Measurements from ENCODE around the gene ZNF277. TPM values are rescaled to one million over a fixed set of nuclear protein-coding genes. Genes with fewer than 3 reads are reported as not detected.
A peak's percentile ranks its signal among the peaks of the same experiment; 100 is the strongest.
"Not testable (repeated sequence)": the region's sequence is repeated elsewhere in the genome, so short reads cannot be mapped to it uniquely, and the experiment has no call there.

ZNF277 gene
- polyA plus RNA-seq, 12 donors: 22.9 to 41.6 (median 28.3) TPM; not detected in 1

- not testable (repeated sequence) for DNase-seq
Observed at GRCh38 chr7:112249967-112250366, 43.5 kb downstream of the ZNF277 start.

- no peak for DNase-seq
Observed at GRCh38 chr7:112252141-112252540, 45.6 kb downstream of the ZNF277 start.

- no peak for DNase-seq
Observed at GRCh38 chr7:112252691-112253090, 46.2 kb downstream of the ZNF277 start.

GRCh38 chr7:112254156-112254555 is 47.7 kb downstream of the ZNF277 start:
- no peak for DNase-seq

GRCh38 chr7:112254709-112255387 is 48.4 kb downstream of the ZNF277 start:
- no peak for DNase-seq

- DNase-seq: no peak
Observed at GRCh38 chr7:112255388-112255720, 48.9 kb downstream of the ZNF277 start.

- no peak for DNase-seq
Observed at GRCh38 chr7:112257073-112257472, 50.6 kb downstream of the ZNF277 start.

GRCh38 chr7:112260911-112261310 is 54.4 kb downstream of the ZNF277 start:
- DNase-seq: no peak

GRCh38 chr7:112262036-112262435 is 55.5 kb downstream of the ZNF277 start:
- no peak for DNase-seq

- DNase-seq: no peak
Observed at GRCh38 chr7:112262855-112263487, 56.5 kb downstream of the ZNF277 start.

GRCh38 chr7:112263519-112263918 is 57.0 kb downstream of the ZNF277 start:
- no peak for DNase-seq

GRCh38 chr7:112266141-112266540 is 59.6 kb downstream of the ZNF277 start:
- no peak for DNase-seq

GRCh38 chr7:112266595-112267270 is 60.2 kb downstream of the ZNF277 start:
- no peak for DNase-seq

GRCh38 chr7:112267944-112268691 is 61.6 kb downstream of the ZNF277 start:
- DNase-seq: no peak

- DNase-seq: no peak
Observed at GRCh38 chr7:112271162-112271561, 64.7 kb downstream of the ZNF277 start.

- DNase-seq: no peak
Observed at GRCh38 chr7:112272921-112273561, 66.5 kb downstream of the ZNF277 start.

GRCh38 chr7:112279042-112279441 is 72.5 kb downstream of the ZNF277 start:
- no peak for DNase-seq

GRCh38 chr7:112280267-112280666 is 73.8 kb downstream of the ZNF277 start:
- DNase-seq: peak; percentile 15

- DNase-seq: no peak
Observed at GRCh38 chr7:112282476-112283188, 76.1 kb downstream of the ZNF277 start.

- DNase-seq: no peak
Observed at GRCh38 chr7:112283382-112283910, 77.0 kb downstream of the ZNF277 start.
